Measurements from ENCODE around the gene SELENON.

GRCh38 chr1:25807480-25808390 lies 7.7 kb downstream of the SELENON start:
- TF ChIP-seq EZH2 (IDR thresholded peaks at IDR 0.05; ENCODE audit: insufficient read depth, poor library complexity, severe bottlenecking), result no peak
- no peak for TF ChIP-seq EZH2phosphoT487 (IDR thresholded peaks at IDR 0.05; ENCODE audit: insufficient read depth, low read depth)

Measured in GM23248 (cell line).